Measurements from ENCODE around the gene MAP1B. TPM values are rescaled to one million over a fixed set of nuclear protein-coding genes. Genes with fewer than 3 reads are reported as not detected.

MAP1B gene
- total and polyA plus RNA-seq, 2 of the 4 experiments (the other 2 are of a cell fraction) = 41.1 to 183 TPM

DNA sequence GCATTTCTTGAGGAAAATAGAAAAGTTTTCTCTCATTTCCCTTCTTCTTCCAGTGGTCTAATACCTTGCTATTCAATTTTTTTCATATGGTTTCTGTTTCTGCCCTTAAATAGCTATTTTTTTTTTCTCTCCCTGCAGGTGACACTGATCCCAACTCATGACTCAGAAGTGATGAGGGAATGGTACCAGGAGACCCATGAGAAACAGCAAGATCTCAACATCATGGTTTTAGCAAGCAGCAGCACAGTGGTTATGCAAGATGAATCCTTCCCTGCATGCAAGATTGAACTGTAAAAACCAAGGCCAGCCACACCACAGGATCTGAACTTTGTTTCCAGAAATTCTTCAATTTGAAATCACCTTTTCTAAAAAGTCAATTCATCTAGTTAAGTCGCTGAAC lies 97.7 kb downstream of the MAP1B start:
- CTCF ChIA-PET = interaction anchor here (1.0 kb wide), 1 partner anchor 76 kb away, joined by 3 read pairs; no protein-coding TSS in a partner anchor
- peaks cover 36% of the 10 kb centered on the region for H3K36me3 ChIP-seq (ENCODE audit: control insufficient read depth, insufficient read depth, low read length)
- H3K4me1 ChIP-seq (ENCODE audit: control insufficient read depth, insufficient read depth, low read length) = peaks cover 9% of the 10 kb centered on the region; the same call in 1 of the 2 replicates
- ATAC-seq (ENCODE audit: low read depth) (no peak), DNase-seq (peak; percentile 58)
- no peak overlapping the region for H2AK9ac ChIP-seq (replicated peaks; ENCODE audit: low read depth, low read length, poor library complexity)
- no peak overlapping the region; the same call in 1 of the 2 replicates for H3K14ac ChIP-seq (replicated peaks; ENCODE audit: low read depth, low read length)
- peaks cover 13 to 72% of the 10 kb centered on the region in 2 experiments for H3K79me1 ChIP-seq (ENCODE audit: low read depth in 1 of 2, low read length in 2 of 2)
- no peak overlapping the region for H3K23ac ChIP-seq (ENCODE audit: low read depth, low read length)
- no peak overlapping the region for H2AFZ ChIP-seq (replicated peaks; ENCODE audit: low read length, poor library complexity)
- H3K4me3 ChIP-seq (ENCODE audit: insufficient read depth, low read depth, low read length) = no peak overlapping the region
- no peak overlapping the region for H3K9ac ChIP-seq (ENCODE audit: low read depth, low read length)
- H3K4me2 ChIP-seq (ENCODE audit: low read depth, low read length) = no peak overlapping the region
- no peak overlapping the region for H2BK120ac ChIP-seq (ENCODE audit: low read depth, low read length)
- POLR2A ChIA-PET (ENCODE audit: unreplicated experiment) = no interaction called here
- in situ Hi-C loops (cut with MboI; ENCODE audit: low sequenced_read_pairs) = no loop called here
- dilution Hi-C loops (cut with HindIII; ENCODE audit: low sequenced_read_pairs, unreplicated experiment) = no loop called here
- H2BK20ac ChIP-seq (ENCODE audit: low read depth, low read length) = no peak overlapping the region
- no peak overlapping the region for H3K18ac ChIP-seq (ENCODE audit: low read depth, low read length)
- no TSS peak for BruUV-seq (replicated peaks)
- H4K5ac ChIP-seq (ENCODE audit: low read depth, low read length) = no peak overlapping the region
- H4K91ac ChIP-seq (ENCODE audit: insufficient read depth, low read depth, low read length) = no peak overlapping the region; the same call in 1 of the 2 replicates
- no peaks in the 10 kb centered on the region for H3K9me3 ChIP-seq (ENCODE audit: control insufficient read depth, insufficient read depth, low read length)
- no peak overlapping the region for H2BK15ac ChIP-seq (ENCODE audit: low read depth, low read length)
- H3K9me1 ChIP-seq (ENCODE audit: insufficient read depth, low read length) = peaks cover 26% of the 10 kb centered on the region
- H2AK5ac ChIP-seq (ENCODE audit: low read depth, low read length) = peak overlapping the region; percentile 1; the same call in 1 of the 2 replicates
- H4K8ac ChIP-seq (ENCODE audit: low read depth in 2 of 2, low read length in 2 of 2) = no peak overlapping the region
- 0 out of 2 replicates have a peak, but pooled peaks cover 6% of the 10 kb centered on the region for H4K20me1 ChIP-seq (ENCODE audit: insufficient read depth, low read length)
- no peaks in the 10 kb centered on the region for H3K27me3 ChIP-seq (ENCODE audit: control insufficient read depth, insufficient read depth, low read length)
- H3K56ac ChIP-seq (ENCODE audit: extremely low read depth, insufficient read depth, low read length) = no peak overlapping the region
- WGBS, 2 experiments (ENCODE audit: extremely low coverage in 2 of 2, insufficient read length in 1 of 2) = no CpG with 5 or more reads among the region's 1 CpG
- H3K27ac ChIP-seq (ENCODE audit: insufficient read depth, low read length) = no peak overlapping the region
- TF ChIP-seq MXI1 (IDR thresholded peaks at IDR 0.05; ENCODE audit: borderline replicate concordance, low read depth, low read length) (no peak), CEBPB (IDR thresholded peaks at IDR 0.05; ENCODE audit: low read depth, low read length) (0 out of 2 replicates have a peak, but pooled peaks have one; percentile 17)
- peak overlapping the region; percentile 40; the same call in 1 of the 2 replicates for H3K4ac ChIP-seq (ENCODE audit: low read depth, low read length)
- intact Hi-C loops (cut with micrococcal nuclease) = loop anchor here (5.0 kb wide), 1 partner anchor 73 kb away; no protein-coding TSS in a partner anchor
- peak overlapping the region; percentile 55 for H2BK5ac ChIP-seq (ENCODE audit: low read depth, low read length, poor library complexity, severe bottlenecking)
